H1 (cell line): Measurements from ENCODE around the gene PALM. TPM values are rescaled to one million over a fixed set of nuclear protein-coding genes. Genes with fewer than 3 reads are reported as not detected.

Source experiments
- CTCF ChIA-PET: fragments of 300-600 bp; sonication (Branson Sonifier 250); formaldehyde crosslinking; loops from one replicate; lab custom pipeline; 2021; ENCODE audit not compliant: partially characterized antibody; lab: Charles Lee
- POLR2A ChIA-PET: fragments of 300-600 bp; sonication (Branson Sonifier 250); formaldehyde crosslinking; loops from one replicate; lab custom pipeline; 2021; ENCODE audit warnings: inconsistent platforms; ENCODE audit not compliant: partially characterized antibody; lab: Charles Lee
- DNase-seq, 2 experiments: peaks; one replicate each; pipeline versions ENCODE4 v3.0.0 to v3.0.0-alpha.2; 2010 to 2022; ENCODE audit warnings: low spot score in 2 of 2, low read depth in 1 of 2, mixed read lengths in 1 of 2
- FAIRE-seq: peaks from 2 replicates; lab custom pipeline; 2011; peaks lifted over from hg19 to GRCh38; lab: Jason Lieb, UNC
- H2AFZ ChIP-seq: 2 replicates; pipeline ENCODE4 v1.8.1; 2012; ENCODE audit warnings: low read length, inconsistent platforms
- H2AK5ac ChIP-seq: 2 replicates; pipeline ENCODE4 v1.6.1; 2013; ENCODE audit warnings: low read depth, low read length
- H2BK120ac ChIP-seq: replicated peaks from 2 replicates; pipeline ENCODE3; 2013; ENCODE audit warnings: low read depth, low read length, inconsistent platforms
- H2BK12ac ChIP-seq: 2 replicates; pipeline ENCODE4 v1.6.1; 2013; ENCODE audit warnings: low read depth, low read length
- H2BK15ac ChIP-seq: 2 replicates; pipeline ENCODE4 v1.6.1; 2013; ENCODE audit warnings: low read length
- H2BK20ac ChIP-seq: 2 replicates; pipeline ENCODE4 v1.6.1; 2013; ENCODE audit warnings: low read length
- H2BK5ac ChIP-seq: 2 replicates; pipeline ENCODE4 v1.6.1; 2013; ENCODE audit warnings: low read depth, low read length
- H3K14ac ChIP-seq: 2 replicates; pipeline ENCODE4 v1.6.1; 2013; ENCODE audit warnings: inconsistent platforms; ENCODE audit not compliant: insufficient read length
- H3K18ac ChIP-seq: 2 replicates; pipeline ENCODE4 v1.6.1; 2013; ENCODE audit warnings: low read length; ENCODE audit errors: extremely low read depth
- H3K23ac ChIP-seq: 2 replicates; pipeline ENCODE4 v1.6.1; 2013; ENCODE audit warnings: inconsistent platforms; ENCODE audit not compliant: insufficient read length
- H3K23me2 ChIP-seq: 2 replicates; pipeline ENCODE4 v1.6.1; 2013; ENCODE audit warnings: low read depth, low read length
- H3K27ac ChIP-seq: 2 replicates; pipeline ENCODE4 v1.6.1; 2011; ENCODE audit warnings: low read depth, low read length, inconsistent platforms
- H3K27me3 ChIP-seq, 4 experiments: replicated peaks in 1 of 4; 1 replicate in 1 of 4; 2 replicates in 3 of 4; pipeline versions ENCODE4 v1.6.1 to v1.8.1; 2011 to 2013; ENCODE audit warnings: low read length in 3 of 4, mild to moderate bottlenecking in 3 of 4, inconsistent platforms in 2 of 4, mixed read lengths in 2 of 4, moderate library complexity in 1 of 4; ENCODE audit not compliant: control insufficient read depth in 3 of 4, insufficient read depth in 3 of 4; ENCODE audit errors: extremely low read depth in 1 of 4
- H3K36me3 ChIP-seq, 4 experiments: 2 replicates each; pipeline versions ENCODE4 v1.6.1 to v1.8.1; 2011 to 2013; ENCODE audit warnings: mild to moderate bottlenecking in 4 of 4, low read length in 3 of 4, moderate library complexity in 2 of 4, control low read depth in 1 of 4, inconsistent platforms in 1 of 4; ENCODE audit not compliant: insufficient read depth in 4 of 4, control insufficient read depth in 2 of 4
- H3K4ac ChIP-seq: replicated peaks from 2 replicates; pipeline ENCODE3; 2013; ENCODE audit warnings: low read length, low read depth, mixed read lengths, inconsistent platforms; ENCODE audit not compliant: insufficient read length
- H3K4me1 ChIP-seq, 4 experiments: replicated peaks in 1 of 4; 1 replicate in 1 of 4; 2 replicates in 3 of 4; pipeline versions ENCODE4 v1.6.1 to v1.8.1; 2011 to 2013; ENCODE audit warnings: low read length in 3 of 4, inconsistent platforms in 2 of 4, mixed read lengths in 1 of 4; ENCODE audit not compliant: insufficient read depth in 4 of 4, control insufficient read depth in 3 of 4
- H3K4me2 ChIP-seq, 2 experiments: 2 replicates each; pipeline versions ENCODE4 v1.6.1 to v1.8.1; 2011 to 2013; ENCODE audit warnings: low read depth in 2 of 2, low read length in 2 of 2, control low read depth in 1 of 2, inconsistent platforms in 1 of 2, mild to moderate bottlenecking in 1 of 2; ENCODE audit not compliant: insufficient read depth in 1 of 2
- H3K4me3 ChIP-seq, 4 experiments: fragments of 200-600, 300-600 bp in 1 of 4; sonication (generic), shearing (Covaris generic), sonication (Bioruptor Twin) in 1 of 4; 2 replicates each; pipeline versions ENCODE4 v1.5.1 to v1.8.1; 2011 to 2016; ENCODE audit warnings: low read length in 4 of 4, low read depth in 3 of 4, control low read depth in 2 of 4, inconsistent platforms in 2 of 4, mild to moderate bottlenecking in 2 of 4, mixed read lengths in 1 of 4, moderate library complexity in 1 of 4; ENCODE audit not compliant: insufficient read depth in 2 of 4; ENCODE audit errors: extremely low read depth in 1 of 4
- H3K56ac ChIP-seq: replicated peaks from 2 replicates; pipeline ENCODE3; 2013; ENCODE audit warnings: low read depth, mild to moderate bottlenecking, mixed read lengths, low read length, inconsistent platforms; ENCODE audit not compliant: insufficient read length
- H3K79me1 ChIP-seq: 2 replicates; pipeline ENCODE4 v1.6.1; 2013; ENCODE audit warnings: low read depth, low read length, control low read depth
- H3K79me2 ChIP-seq, 2 experiments: 2 replicates each; pipeline versions ENCODE4 v1.6.1 to v1.8.1; 2012 to 2013; ENCODE audit warnings: low read length in 2 of 2, mild to moderate bottlenecking in 2 of 2, inconsistent platforms in 1 of 2; ENCODE audit not compliant: insufficient read depth in 2 of 2, control insufficient read depth in 1 of 2
- H3K9ac ChIP-seq, 4 experiments: replicated peaks in 1 of 4; 1 replicate in 1 of 4; 2 replicates in 3 of 4; pipeline versions ENCODE4 v1.6.1 to v1.8.1; 2011 to 2013; ENCODE audit warnings: low read depth in 3 of 4, low read length in 3 of 4, control low read depth in 2 of 4, mild to moderate bottlenecking in 2 of 4, moderate library complexity in 2 of 4, inconsistent platforms in 1 of 4; ENCODE audit errors: extremely low read depth in 1 of 4
- H3K9me3 ChIP-seq, 2 experiments: 2 replicates each; pipeline versions ENCODE4 v1.6.1 to v1.8.1; 2012 to 2013; ENCODE audit warnings: mild to moderate bottlenecking in 2 of 2, moderate library complexity in 2 of 2, control low read depth in 1 of 2, inconsistent platforms in 1 of 2, low read depth in 1 of 2, low read length in 1 of 2, mixed read lengths in 1 of 2; ENCODE audit not compliant: insufficient read depth in 2 of 2
- H4K20me1 ChIP-seq, 2 experiments: replicated peaks in 1 of 2; 2 replicates each; pipeline versions ENCODE3 to v1.8.1; 2011 to 2013; ENCODE audit warnings: inconsistent platforms in 2 of 2, low read length in 2 of 2, mild to moderate bottlenecking in 1 of 2; ENCODE audit not compliant: insufficient read depth in 2 of 2, control insufficient read depth in 1 of 2
- H4K5ac ChIP-seq: 2 replicates; pipeline ENCODE4 v1.6.1; 2013; ENCODE audit warnings: low read length, low read depth, mixed read lengths, inconsistent platforms; ENCODE audit not compliant: insufficient read length
- H4K8ac ChIP-seq: 2 replicates; pipeline ENCODE4 v1.8.0; 2013; ENCODE audit warnings: mild to moderate bottlenecking, moderate library complexity, low read length, inconsistent platforms; ENCODE audit not compliant: insufficient read depth; ENCODE audit errors: extremely low read depth
- H4K91ac ChIP-seq: replicated peaks from 2 replicates; pipeline ENCODE3; 2013; ENCODE audit warnings: low read length, mixed read lengths, inconsistent platforms; ENCODE audit not compliant: insufficient read length
- ASH2L ChIP-seq: fragments of 200-600, 300-600 bp; sonication (generic); IDR thresholded peaks from one replicate; pipeline ENCODE4 v1.7.1; 2017; ENCODE audit warnings: low read length
- RBBP5 ChIP-seq: IDR thresholded peaks from 2 replicates; pipeline ENCODE4 v1.7.1; 2012; ENCODE audit warnings: low read depth, mild to moderate bottlenecking, inconsistent platforms, low read length, moderate library complexity, borderline replicate concordance
- TAF1 ChIP-seq: IDR thresholded peaks from 2 replicates; pipeline ENCODE4 v1.6.1; 2011; ENCODE audit warnings: mild to moderate bottlenecking, low read depth, low read length
- TEAD4 ChIP-seq: IDR thresholded peaks from 2 replicates; pipeline ENCODE4 v1.6.1; 2012; ENCODE audit warnings: low read depth, low read length, inconsistent platforms, mixed read lengths
- YY1 ChIP-seq: IDR thresholded peaks from 2 replicates; pipeline ENCODE4 v1.6.1; 2011; ENCODE audit warnings: low read depth, mild to moderate bottlenecking, low read length
- WGBS, 2 experiments: shearing (Covaris generic) in 1 of 2; methylation state at CpG; one replicate each; pipeline versions ENCODE4 v1.1.6 to v1.1.7; 2013 to 2015; ENCODE audit warnings: low lambda C conversion rate in 2 of 2, mixed read lengths in 2 of 2, inconsistent platforms in 1 of 2, low coverage in 1 of 2, missing lambda C conversion rate in 1 of 2; ENCODE audit not compliant: insufficient replicate concordance in 2 of 2, insufficient coverage in 1 of 2, insufficient read length in 1 of 2; ENCODE audit errors: extremely low coverage in 1 of 2, missing lambda C conversion rate in 1 of 2; 5-methylcytosine and 5-hydroxymethylcytosine counted together
- polyA plus RNA-seq, 7 experiments: library from polyadenylated mRNA; depleted of rRNA in 3 of 7; stranded (reverse) in 5 of 7; unstranded in 2 of 7; fragments of >200 nt in 5 of 7; fragments of 200-250 nt in 2 of 7; gene quantifications; 1 replicate in 5 of 7; 2 replicates in 1 of 7; 4 replicates in 1 of 7; pipeline versions ENCODE4 v1.2.1 to v1.2.3, GENCODE V29; 2011 to 2013; ENCODE audit warnings: missing spikeins in 2 of 7, mixed read lengths in 2 of 7
- total RNA-seq: library from RNA; stranded (reverse); fragmentation: NEBNext Ultra II Directional; extraction: Animal tissue kit (Norgen Biotek cat#: 25700); gene quantifications from 2 replicates; pipeline ENCODE4 v1.2.1, GENCODE V29; 2021
- TF ChIP-seq, protein P1 (sequence below): IDR thresholded peaks from 2 replicates; pipeline ENCODE4 v1.6.1; 2012; ENCODE audit warnings: low read length, inconsistent platforms

Gene PALM
- total and polyA plus RNA-seq, 2 of the 8 experiments (the other 6 are each of a cell fraction or from before 2014, with no cell fraction given), result 5.7 to 16.5 TPM

DNA sequence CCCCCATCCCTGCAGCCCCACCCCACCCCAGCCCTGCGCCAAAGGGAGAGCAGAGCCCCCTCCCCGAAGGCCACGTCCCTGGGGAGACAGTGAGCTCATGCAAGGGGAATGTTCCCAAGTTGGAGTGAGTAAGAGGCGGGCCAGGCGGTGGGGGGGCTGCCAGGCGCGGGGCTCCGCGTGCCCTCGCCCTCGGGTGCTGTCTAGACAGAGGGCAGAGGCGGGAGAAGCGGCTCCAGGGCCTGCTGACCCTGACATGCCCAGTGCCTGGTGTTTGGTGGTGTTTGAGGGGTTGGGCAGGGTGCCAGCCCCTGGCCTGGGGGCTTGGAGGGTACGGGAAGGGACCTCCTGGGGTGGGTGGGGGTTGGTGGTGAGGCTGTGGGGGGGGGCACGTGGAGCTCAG, 31.5 kb upstream of the PALM start:
- Histone ChIP-seq H2BK5ac (no peak overlapping the region), H3K4ac (no peak overlapping the region), H3K9me3 (no peaks in the 10 kb centered on the region), H4K8ac (no peak overlapping the region), H3K9ac (no peak overlapping the region), H3K4me3 (no peak overlapping the region), H3K79me1 (0 out of 2 replicates have a peak, but pooled peaks cover 3% of the 10 kb centered on the region), H3K79me2 (no peaks in the 10 kb centered on the region), H3K23me2 (peaks cover 6% of the 10 kb centered on the region; the same call in 1 of the 2 replicates), H3K27ac (no peak overlapping the region), H3K4me1 (peaks cover 0 to 10% (median 1%) of the 10 kb centered on the region in 4 experiments; a peak in 4 of 7 replicates), H3K27me3 (peaks cover 0 to 22% (median 10%) of the 10 kb centered on the region in 4 experiments; a peak in 5 of 7 replicates), H3K23ac (no peak overlapping the region), H4K5ac (no peak overlapping the region), H4K91ac (no peak overlapping the region), H4K20me1 (peaks cover 0 to 7% of the 10 kb centered on the region in 2 experiments), H3K4me2 (no peak overlapping the region), H2BK20ac (no peak overlapping the region), H2BK15ac (no peak overlapping the region), H3K14ac (no peak overlapping the region), H3K18ac (no peak overlapping the region), H2BK12ac (no peak overlapping the region), H3K56ac (no peak overlapping the region), H3K36me3 (no peaks in the 10 kb centered on the region), H2AFZ (no peak overlapping the region), H2AK5ac (no peak overlapping the region), H2BK120ac (no peak overlapping the region)
- FAIRE-seq, result no peak
- POLR2A ChIA-PET, result interaction anchor here (1.1 to 1.4 kb wide), 2 partner anchors 14 to 31 kb away, joined by 3 to 5 read pairs; partner anchors contain the start of gene PALM
- no peak for DNase-seq
- CTCF ChIA-PET, result interaction anchor here (0.6 to 1.2 kb wide), 5 partner anchors 9 to 167 kb away, joined by 3 to 5 read pairs (median 3); no protein-coding TSS in a partner anchor
- 53% methylated on average over 13 of the region's 15 CpGs; no CpG with 5 or more reads in 1 of the 2 experiments for WGBS, 2 experiments
- no peak for TF ChIP-seq TEAD4
- no peak for TF ChIP-seq TAF1
- TF ChIP-seq ASH2L, result no peak
- TF ChIP-seq, protein P1, sequence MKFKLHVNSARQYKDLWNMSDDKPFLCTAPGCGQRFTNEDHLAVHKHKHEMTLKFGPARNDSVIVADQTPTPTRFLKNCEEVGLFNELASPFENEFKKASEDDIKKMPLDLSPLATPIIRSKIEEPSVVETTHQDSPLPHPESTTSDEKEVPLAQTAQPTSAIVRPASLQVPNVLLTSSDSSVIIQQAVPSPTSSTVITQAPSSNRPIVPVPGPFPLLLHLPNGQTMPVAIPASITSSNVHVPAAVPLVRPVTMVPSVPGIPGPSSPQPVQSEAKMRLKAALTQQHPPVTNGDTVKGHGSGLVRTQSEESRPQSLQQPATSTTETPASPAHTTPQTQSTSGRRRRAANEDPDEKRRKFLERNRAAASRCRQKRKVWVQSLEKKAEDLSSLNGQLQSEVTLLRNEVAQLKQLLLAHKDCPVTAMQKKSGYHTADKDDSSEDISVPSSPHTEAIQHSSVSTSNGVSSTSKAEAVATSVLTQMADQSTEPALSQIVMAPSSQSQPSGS, result no peak
- no peak for TF ChIP-seq YY1
- no peak for TF ChIP-seq RBBP5
